ENCODE data around the gene CDK6. TPM values are rescaled to one million over a fixed set of nuclear protein-coding genes. Genes with fewer than 3 reads are reported as not detected.

The CDK6 gene
- total and polyA plus RNA-seq, 2 of the 8 experiments (the other 6 are each of a cell fraction or from before 2014, with no cell fraction given): 5.9 to 18.9 TPM

- peaks cover 0 to 6% (median 5%) of the 10 kb centered on the region in 4 experiments; a peak in 5 of 7 replicates for H3K27me3 ChIP-seq (replicated peaks in 1 of 4; ENCODE audit: control insufficient read depth in 3 of 4, extremely low read depth in 1 of 4, insufficient read depth in 3 of 4, low read length in 3 of 4)
- no peak overlapping the region for H3K56ac ChIP-seq (replicated peaks; ENCODE audit: insufficient read length, low read depth, low read length)
- H2BK15ac ChIP-seq (ENCODE audit: low read length): no peak overlapping the region
- 26% methylated on average over 7 of the region's 7 CpGs; no CpG with 5 or more reads in 1 of the 2 experiments for WGBS, 2 experiments (ENCODE audit: extremely low coverage in 1 of 2, insufficient coverage in 1 of 2, insufficient read length in 1 of 2, insufficient replicate concordance in 2 of 2, low coverage in 1 of 2, low lambda C conversion rate in 2 of 2, missing lambda C conversion rate in 1 of 2)
- DNase-seq (ENCODE audit: low read depth in 1 of 2, low spot score in 2 of 2) (no peak), FAIRE-seq (no peak)
- H3K4me3 ChIP-seq (ENCODE audit: extremely low read depth in 1 of 4, insufficient read depth in 2 of 4, low read depth in 3 of 4, low read length in 4 of 4): peak overlapping the region; percentile 38 to 81 (median 58); a peak in 7 of 8 replicates
- no peak overlapping the region for H3K4ac ChIP-seq (replicated peaks; ENCODE audit: insufficient read length, low read depth, low read length)
- peak overlapping the region; percentile 96 to 98 for H3K4me2 ChIP-seq (ENCODE audit: insufficient read depth in 1 of 2, low read depth in 2 of 2, low read length in 2 of 2)
- no peaks in the 10 kb centered on the region; the same call in 1 of the 2 replicates for H3K79me1 ChIP-seq (ENCODE audit: low read depth, low read length)
- ChIA-PET CTCF (ENCODE audit: partially characterized antibody) (interaction anchor here (0.7 to 4.3 kb wide), 18 partner anchors 8 to 239 kb away, joined by 3 to 23 read pairs (median 5); no protein-coding TSS in a partner anchor), POLR2A (ENCODE audit: partially characterized antibody) (interaction anchor here (1.3 to 2.1 kb wide), 3 partner anchors 137 to 223 kb away, joined by 3 to 8 read pairs (median 7); no protein-coding TSS in a partner anchor)
- H3K9ac ChIP-seq (replicated peaks in 1 of 4; ENCODE audit: extremely low read depth in 1 of 4, low read depth in 3 of 4, low read length in 3 of 4): no peak overlapping the region; a peak in 1 of 7 replicates
- no peak overlapping the region for H3K23ac ChIP-seq (ENCODE audit: insufficient read length)
- no peak overlapping the region for H3K14ac ChIP-seq (ENCODE audit: insufficient read length)
- H3K27ac ChIP-seq (ENCODE audit: low read depth, low read length): no peak overlapping the region
- H2BK5ac ChIP-seq (ENCODE audit: low read depth, low read length): no peak overlapping the region
- no peak overlapping the region for H4K91ac ChIP-seq (replicated peaks; ENCODE audit: insufficient read length, low read length)
- H3K79me2 ChIP-seq (ENCODE audit: control insufficient read depth in 1 of 2, insufficient read depth in 2 of 2, low read length in 2 of 2): peaks cover 0 to 38% of the 10 kb centered on the region in 2 experiments; a peak in 2 of 4 replicates
- H3K4me1 ChIP-seq (replicated peaks in 1 of 4; ENCODE audit: control insufficient read depth in 3 of 4, insufficient read depth in 4 of 4, low read length in 3 of 4): peaks cover 0 to 7% (median 2%) of the 10 kb centered on the region in 4 experiments; a peak in 3 of 7 replicates
- H2AK5ac ChIP-seq (ENCODE audit: low read depth, low read length): no peak overlapping the region
- H2BK20ac ChIP-seq (ENCODE audit: low read length): no peak overlapping the region
- peaks cover 34% of the 10 kb centered on the region for H3K23me2 ChIP-seq (ENCODE audit: low read depth, low read length)
- H4K5ac ChIP-seq (ENCODE audit: insufficient read length, low read depth, low read length): peak overlapping the region; percentile 70
- H3K36me3 ChIP-seq (ENCODE audit: control insufficient read depth in 2 of 4, insufficient read depth in 4 of 4, low read length in 3 of 4): no peaks in the 10 kb centered on the region
- no peaks in the 10 kb centered on the region for H3K9me3 ChIP-seq (ENCODE audit: insufficient read depth in 2 of 2, low read depth in 1 of 2, low read length in 1 of 2)
- H2BK120ac ChIP-seq (replicated peaks; ENCODE audit: low read depth, low read length): no peak overlapping the region
- no peak overlapping the region for H4K8ac ChIP-seq (ENCODE audit: extremely low read depth, insufficient read depth, low read length)
- H4K20me1 ChIP-seq (replicated peaks in 1 of 2; ENCODE audit: control insufficient read depth in 1 of 2, insufficient read depth in 2 of 2, low read length in 2 of 2): peaks cover 0 to 3% of the 10 kb centered on the region in 2 experiments
- H2AFZ ChIP-seq (ENCODE audit: low read length): no peak overlapping the region
- H3K18ac ChIP-seq (ENCODE audit: extremely low read depth, low read length): no peak overlapping the region; the same call in 1 of the 2 replicates
- peak overlapping the region; percentile 96; the same call in 1 of the 2 replicates for H2BK12ac ChIP-seq (ENCODE audit: low read depth, low read length)
- TF ChIP-seq SP2 (IDR thresholded peaks at IDR 0.05; ENCODE audit: low read length) (no peak), ATF3 (IDR thresholded peaks at IDR 0.05; ENCODE audit: insufficient read depth, low read depth, low read length) (no peak), BACH1 (IDR thresholded peaks at IDR 0.05; ENCODE audit: low read length) (no peak), SIN3A (conservative IDR thresholded peaks at IDR 0.05 in 1 of 2, IDR thresholded peaks at IDR 0.05 in 1 of 2; ENCODE audit: low read depth in 1 of 2, low read length in 2 of 2) (0 out of 4 replicates have a peak, but pooled peaks of 1 of the 2 experiments have one; percentile 42), SRF (IDR thresholded peaks at IDR 0.05; ENCODE audit: low read depth, low read length) (no peak), TBP (IDR thresholded peaks at IDR 0.05; ENCODE audit: low read depth, low read length) (peak; percentile 75), CEBPB (IDR thresholded peaks at IDR 0.05; ENCODE audit: low read depth, low read length) (no peak), TAF7 (optimal IDR thresholded peaks at IDR 0.05; ENCODE audit: borderline replicate concordance, low read depth, low read length) (peak; percentile 31), JUN (IDR thresholded peaks at IDR 0.05; ENCODE audit: low read depth, low read length) (no peak)
Measured at GRCh38 chr7:92831716-92832533, 4.4 kb downstream of the CDK6 start.

All from H1 (cell line).